NCI-H1930 (cell line): Measurements from ENCODE around the gene PHOX2B.
"Not testable (repeated sequence)": the region's sequence is repeated elsewhere in the genome, so short reads cannot be mapped to it uniquely, and the experiment has no call there.

Source experiments
- DNase-seq, 2 experiments: peaks; one replicate each; lab custom pipeline; 2025; lab: John Stamatoyannopoulos, UW

PHOX2B gene

GRCh38 chr4:41712425-41712824 is 36.1 kb downstream of the PHOX2B start:
- no peak for DNase-seq

GRCh38 chr4:41711654-41712053 is 36.9 kb downstream of the PHOX2B start:
- not testable (repeated sequence) for DNase-seq

- DNase-seq, result peak in 1 of 2 experiments; percentile 56
These were observed 38.6 kb downstream of the PHOX2B start for GRCh38 chr4:41709844-41710481.

GRCh38 chr4:41703785-41704184 is 44.7 kb downstream of the PHOX2B start:
- DNase-seq, result no peak

- DNase-seq, result no peak
These were observed 45.8 kb downstream of the PHOX2B start for GRCh38 chr4:41702770-41703169.

GRCh38 chr4:41701983-41702382 is 46.5 kb downstream of the PHOX2B start:
- DNase-seq, result no peak

- no peak for DNase-seq
These were observed 51.8 kb downstream of the PHOX2B start for GRCh38 chr4:41696763-41697162.

- DNase-seq, result no peak
These were observed 52.4 kb downstream of the PHOX2B start for GRCh38 chr4:41696131-41696530.
